ENCODE data around the gene FAM83E.

GRCh38 chr19:48637449-48637947 is 22.6 kb upstream of the FAM83E start:
- TF ChIP-seq, protein P1, sequence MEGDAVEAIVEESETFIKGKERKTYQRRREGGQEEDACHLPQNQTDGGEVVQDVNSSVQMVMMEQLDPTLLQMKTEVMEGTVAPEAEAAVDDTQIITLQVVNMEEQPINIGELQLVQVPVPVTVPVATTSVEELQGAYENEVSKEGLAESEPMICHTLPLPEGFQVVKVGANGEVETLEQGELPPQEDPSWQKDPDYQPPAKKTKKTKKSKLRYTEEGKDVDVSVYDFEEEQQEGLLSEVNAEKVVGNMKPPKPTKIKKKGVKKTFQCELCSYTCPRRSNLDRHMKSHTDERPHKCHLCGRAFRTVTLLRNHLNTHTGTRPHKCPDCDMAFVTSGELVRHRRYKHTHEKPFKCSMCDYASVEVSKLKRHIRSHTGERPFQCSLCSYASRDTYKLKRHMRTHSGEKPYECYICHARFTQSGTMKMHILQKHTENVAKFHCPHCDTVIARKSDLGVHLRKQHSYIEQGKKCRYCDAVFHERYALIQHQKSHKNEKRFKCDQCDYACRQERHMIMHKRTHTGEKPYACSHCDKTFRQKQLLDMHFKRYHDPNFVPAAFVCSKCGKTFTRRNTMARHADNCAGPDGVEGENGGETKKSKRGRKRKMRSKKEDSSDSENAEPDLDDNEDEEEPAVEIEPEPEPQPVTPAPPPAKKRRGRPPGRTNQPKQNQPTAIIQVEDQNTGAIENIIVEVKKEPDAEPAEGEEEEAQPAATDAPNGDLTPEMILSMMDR (IDR thresholded peaks at IDR 0.05): no peak
- TF ChIP-seq POLR2A (IDR thresholded peaks at IDR 0.05): no peak

All from upper lobe of left lung (tissue), 4 donors.